Fibroblast of peridontal ligament (primary cell): ENCODE measurements around the gene ALX4.

ENCODE experiments used
- DNase-seq: peaks from one replicate; pipeline ENCODE4 v3.0.0-alpha.2; 2010; ENCODE audit errors: extremely low read depth

Gene ALX4

GRCh38 chr11:44315947-44316658 is 6.2 kb upstream of the ALX4 start:
- no peak for DNase-seq

- no peak for DNase-seq
Observed at GRCh38 chr11:44314733-44315132, 4.8 kb upstream of the ALX4 start.

- no peak for DNase-seq
Observed at GRCh38 chr11:44313761-44314489, 4.0 kb upstream of the ALX4 start.

- DNase-seq: no peak
Observed at GRCh38 chr11:44312876-44313275, 2.9 kb upstream of the ALX4 start.

- DNase-seq: no peak
Observed at GRCh38 chr11:44311339-44312261, 1.7 kb upstream of the ALX4 start.

DNA sequence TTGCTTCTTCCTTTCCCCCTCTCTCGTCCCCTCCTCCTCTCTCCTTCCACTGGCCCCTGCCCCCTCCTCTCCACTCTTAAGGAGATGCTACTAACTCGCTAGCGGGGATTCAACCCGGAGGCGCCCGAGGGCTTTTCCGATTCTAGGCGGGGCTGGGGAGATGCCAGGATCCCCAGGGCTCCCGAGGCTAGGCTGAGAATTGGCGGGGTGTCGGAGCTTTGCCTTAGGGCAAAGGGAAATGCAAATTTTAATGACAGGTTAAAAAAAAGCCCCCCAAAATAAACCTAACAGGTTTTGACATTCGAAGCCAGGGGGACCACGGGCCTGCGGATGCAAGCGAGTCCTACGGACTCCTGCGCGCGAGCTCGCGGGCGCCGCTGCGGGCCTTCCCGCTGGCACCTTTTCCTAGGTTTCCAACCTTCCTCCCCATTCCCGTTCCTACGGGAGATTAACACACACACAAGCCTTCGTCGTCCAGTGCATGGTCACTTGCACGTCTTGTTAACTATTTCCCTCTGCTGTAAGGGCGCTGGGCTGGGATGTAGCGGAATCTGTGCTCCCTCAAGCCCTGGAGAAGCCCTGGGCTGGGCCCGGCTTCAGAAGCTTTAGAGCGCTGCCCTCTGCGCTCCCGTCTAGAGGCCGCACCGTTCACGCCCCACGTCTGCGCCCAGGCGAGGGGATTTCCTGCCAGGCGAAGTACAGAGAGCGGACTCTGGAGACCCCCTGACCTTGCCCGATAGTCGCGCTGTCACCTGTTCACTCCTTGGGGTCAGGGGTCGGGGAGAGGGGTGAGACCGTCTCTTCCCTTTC is 729 bp upstream of the ALX4 start:
- DNase-seq: no peak

GRCh38 chr11:44310206-44310462 is 195 bp upstream of the ALX4 start:
- no peak for DNase-seq

GRCh38 chr11:44308923-44309477 is 939 bp downstream of the ALX4 start:
- no peak for DNase-seq

- DNase-seq: no peak
Observed at GRCh38 chr11:44308256-44308922, 1.6 kb downstream of the ALX4 start.

DNA sequence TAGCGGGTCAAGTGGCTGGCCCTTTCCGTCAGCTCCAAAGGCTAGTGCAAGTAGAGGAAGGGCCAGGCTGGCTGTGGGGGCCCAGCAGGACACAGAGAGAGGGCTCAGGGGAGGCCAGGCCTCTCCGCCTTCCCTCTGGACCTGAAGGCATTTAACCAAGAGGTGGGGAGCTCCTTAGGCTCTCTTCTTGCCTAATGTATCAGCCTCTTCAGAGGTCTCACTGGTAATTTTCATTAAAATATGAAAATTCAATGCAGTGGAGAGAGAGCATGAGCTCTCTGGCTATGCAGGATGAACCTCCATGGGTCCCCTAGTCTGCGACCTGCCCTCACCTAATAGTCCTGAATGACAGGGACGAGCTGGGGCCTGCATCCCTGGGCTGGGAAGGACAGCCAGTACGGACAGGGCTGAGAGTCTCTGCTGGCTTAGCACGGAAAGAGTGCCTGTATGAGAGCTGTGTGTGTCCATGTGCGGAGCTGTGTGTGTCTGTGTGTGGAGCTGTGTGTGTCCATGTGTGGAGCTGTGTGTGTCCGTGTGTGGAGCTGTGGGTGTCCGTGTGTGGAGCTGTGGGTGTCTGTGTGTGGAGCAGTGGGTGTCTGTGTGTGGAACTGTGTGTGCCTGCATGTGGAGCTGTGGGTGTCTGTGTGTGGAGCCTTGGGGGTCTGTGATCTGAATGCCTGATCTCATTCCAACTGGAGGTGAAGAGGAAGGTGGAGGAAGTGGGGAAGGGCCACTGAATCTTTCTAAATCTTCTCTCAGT is 2.4 kb downstream of the ALX4 start:
- DNase-seq: no peak

DNA sequence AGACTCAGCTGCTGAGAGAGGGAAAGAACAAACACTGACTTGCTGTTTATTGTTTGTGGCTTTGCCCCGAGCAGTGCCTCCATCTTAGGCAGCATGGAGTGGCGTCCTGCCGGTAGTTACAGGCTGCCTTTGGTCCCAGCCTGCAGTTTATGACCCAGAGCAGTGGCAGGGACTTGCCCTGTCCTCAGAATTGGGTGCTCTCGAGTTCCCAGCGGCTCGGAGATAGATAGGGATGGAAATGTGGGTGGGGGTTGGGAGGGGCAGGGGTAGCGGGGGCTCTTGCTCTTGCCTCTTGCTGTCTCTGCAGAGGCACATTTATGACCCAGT is 3.1 kb downstream of the ALX4 start:
- no peak for DNase-seq

DNA sequence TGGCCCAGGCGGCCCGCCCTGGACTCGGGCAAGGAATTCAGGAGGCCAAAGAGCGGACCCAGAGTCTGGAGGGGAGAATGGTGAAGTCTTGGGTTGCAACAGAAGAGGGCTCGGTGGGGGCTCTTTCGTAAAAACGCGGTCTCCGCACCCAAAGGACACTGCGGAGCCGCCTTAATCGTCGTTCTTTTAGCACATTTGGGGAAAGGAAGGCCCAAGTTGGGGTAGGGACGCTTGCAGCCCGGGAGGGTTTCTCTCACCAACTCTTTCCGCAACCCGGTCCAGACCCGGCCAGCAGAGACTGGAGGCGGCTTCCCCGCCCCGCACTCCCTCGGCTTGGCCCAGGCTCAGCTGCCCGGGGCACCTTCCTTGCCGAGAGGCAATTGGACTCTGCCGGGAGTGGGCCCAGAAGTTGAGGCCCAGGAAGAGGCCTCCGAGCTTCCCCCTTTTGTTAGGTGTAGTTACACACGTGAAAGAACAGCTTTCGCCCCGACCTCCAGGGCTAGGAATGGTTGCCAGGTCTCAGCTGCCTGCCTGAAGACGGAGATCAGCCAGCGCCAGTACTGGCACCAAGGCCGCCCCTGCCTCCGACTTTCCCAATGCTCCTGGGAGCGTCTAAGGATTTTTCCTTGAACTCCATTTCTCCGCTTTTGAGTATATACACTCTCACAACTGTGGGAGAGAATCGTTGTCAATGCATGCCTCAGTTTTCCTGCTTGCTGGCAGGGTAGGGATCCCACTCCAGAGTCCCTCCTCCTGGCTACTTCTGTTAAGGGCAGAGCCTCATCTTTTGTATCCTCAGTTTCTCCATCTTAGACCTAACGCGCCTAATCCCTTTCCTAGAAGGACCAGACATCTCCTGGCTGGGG is 3.7 kb downstream of the ALX4 start:
- DNase-seq: no peak

DNA sequence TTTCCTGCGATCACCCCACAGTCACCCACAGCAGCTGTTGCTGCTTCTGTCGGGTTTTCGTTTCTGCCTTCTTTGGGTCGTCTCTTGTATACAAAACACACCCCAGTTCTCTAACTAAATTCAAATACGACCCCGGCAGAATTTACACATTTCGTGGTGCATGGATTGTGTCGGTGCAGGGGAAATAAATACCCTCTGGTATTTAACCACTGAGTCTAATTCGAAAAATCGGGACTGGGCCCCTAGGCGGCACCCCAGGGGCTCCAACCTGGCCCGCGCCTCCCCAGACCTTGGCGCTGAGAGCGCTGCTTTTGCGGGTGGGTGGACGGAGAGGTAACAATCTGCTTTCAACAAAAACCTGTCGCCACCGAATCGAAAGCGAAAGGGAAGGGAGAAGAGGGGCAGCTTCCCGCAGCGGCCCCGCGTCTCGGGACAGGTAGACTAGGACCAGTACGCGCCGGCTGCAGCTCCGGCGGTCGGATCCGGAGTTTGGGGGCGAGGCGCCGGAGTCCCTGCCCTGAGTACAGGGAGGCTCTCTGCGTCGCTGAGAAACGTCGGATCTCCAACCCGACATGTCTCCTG is 4.4 kb downstream of the ALX4 start:
- no peak for DNase-seq

DNA sequence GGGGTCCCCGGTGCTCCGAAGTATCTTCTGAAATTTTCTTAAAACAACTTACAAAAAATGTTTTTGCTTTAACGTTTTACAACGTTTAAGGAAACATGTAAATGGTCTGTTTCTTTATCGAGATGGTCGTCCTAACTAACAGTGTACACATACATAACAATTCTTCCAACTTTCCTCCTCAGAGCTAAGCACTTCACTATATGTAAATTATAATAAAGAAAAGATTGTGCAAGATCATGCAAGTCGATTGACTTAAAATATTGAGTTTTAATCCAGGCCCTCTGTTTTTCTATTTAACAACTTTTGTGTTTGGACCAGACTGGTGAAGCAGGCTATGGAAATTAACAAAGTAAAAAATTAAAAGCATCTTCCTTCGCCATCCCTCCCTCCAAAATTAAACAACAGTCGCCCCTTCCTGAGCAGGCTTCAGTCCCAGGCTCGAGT is 4.9 kb downstream of the ALX4 start:
- no peak for DNase-seq

DNA sequence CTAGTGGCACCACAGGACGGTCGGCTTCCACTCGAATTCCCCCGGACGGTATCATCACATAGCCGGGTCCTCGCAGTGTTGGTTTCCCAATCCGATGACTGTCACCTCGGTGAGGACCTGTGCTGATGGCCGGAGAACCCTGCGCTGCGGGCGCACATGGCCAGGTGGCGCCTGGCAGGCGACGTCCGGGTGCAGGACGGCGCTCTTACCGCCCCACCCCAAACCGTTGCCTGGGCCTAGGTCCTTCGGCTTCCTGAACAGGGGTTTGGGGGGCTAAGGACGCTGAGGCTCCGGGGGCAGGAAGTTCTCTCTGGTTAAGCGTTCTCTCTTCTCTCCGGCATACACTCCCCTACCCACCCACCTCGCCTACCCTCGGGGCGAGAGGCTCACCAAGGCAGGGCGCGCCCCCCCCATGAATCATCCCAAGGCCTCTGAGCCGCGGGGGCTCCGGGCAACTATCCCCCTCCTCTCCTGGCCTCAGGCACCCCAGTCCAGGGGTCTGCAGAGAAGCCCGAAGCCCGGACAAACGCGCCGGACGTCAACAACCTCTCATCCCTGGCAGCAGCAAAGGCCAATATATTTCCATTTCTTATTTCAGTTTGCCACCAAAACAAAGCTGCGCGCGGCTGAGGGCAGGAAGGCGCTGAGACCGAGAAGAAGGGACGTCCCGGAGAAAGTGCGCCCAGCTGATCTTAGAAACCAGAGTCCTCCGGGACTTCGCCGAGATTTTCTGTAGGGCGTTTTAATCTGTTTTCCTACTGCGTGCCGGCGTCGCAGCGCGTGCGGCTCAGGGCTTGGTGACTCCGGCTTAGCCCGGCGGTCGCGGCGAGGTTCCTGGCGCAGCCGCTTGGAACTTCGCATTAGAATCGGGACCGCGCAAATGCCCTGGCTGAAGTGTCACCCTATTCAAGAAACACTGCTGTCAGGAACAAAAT is 5.6 kb downstream of the ALX4 start:
- DNase-seq: no peak

GRCh38 chr11:44303401-44303938 is 6.5 kb downstream of the ALX4 start:
- DNase-seq: no peak

GRCh38 chr11:44301564-44302271 is 8.2 kb downstream of the ALX4 start:
- no peak for DNase-seq
